T47D (cell line): ENCODE results near the gene MLKL.

ENCODE experiments used
- DNase-seq, 2 experiments: peaks; one replicate each; pipeline versions ENCODE4 v3.0.0 to v3.0.0-alpha.2; 2011 to 2012; ENCODE audit warnings: low read depth in 1 of 2, low spot score in 1 of 2
- JUND ChIP-seq: IDR thresholded peaks from 2 replicates; pipeline ENCODE4 v1.6.1; 2012; ENCODE audit warnings: low read depth
- in situ Hi-C: cut with HindIII; loops from 2 replicates; pipeline ENCODE4 v1.10.0; 2016; ENCODE audit warnings: low sequenced_read_pairs, low pct_unique_long_range_greater_than_20kb

Gene MLKL

GRCh38 chr16:74739275-74739674, 38.6 kb upstream of the MLKL start:
- no peak for DNase-seq
- in situ Hi-C loops: no loop called here
- TF ChIP-seq JUND: no peak

GRCh38 chr16:74738816-74739215, 38.2 kb upstream of the MLKL start:
- no peak for TF ChIP-seq JUND
- in situ Hi-C loops: no loop called here

GRCh38 chr16:74738113-74738541, 37.5 kb upstream of the MLKL start:
- in situ Hi-C loops: no loop called here
- no peak for TF ChIP-seq JUND
- no peak for DNase-seq

More at GRCh38 chr16:74738816-74739215, 38.2 kb upstream of the MLKL start:
- no peak for DNase-seq

- in situ Hi-C loops: no loop called here
- no peak for DNase-seq
Measured at GRCh38 chr16:74737521-74737920, 36.9 kb upstream of the MLKL start.

GRCh38 chr16:74736531-74737157, 36.0 kb upstream of the MLKL start:
- in situ Hi-C loops: no loop called here
- TF ChIP-seq JUND: no peak
- DNase-seq: no peak

More at GRCh38 chr16:74737521-74737920, 36.9 kb upstream of the MLKL start:
- no peak for TF ChIP-seq JUND

- no peak for TF ChIP-seq JUND
- in situ Hi-C loops: no loop called here
- DNase-seq: no peak
Measured at GRCh38 chr16:74735554-74735953, 34.9 kb upstream of the MLKL start.

GRCh38 chr16:74735162-74735452, 34.4 kb upstream of the MLKL start:
- no peak for DNase-seq
- no peak for TF ChIP-seq JUND
- in situ Hi-C loops: no loop called here

- no peak for TF ChIP-seq JUND
- in situ Hi-C loops: no loop called here
- no peak for DNase-seq
Measured at GRCh38 chr16:74734361-74735161, 33.9 kb upstream of the MLKL start.

GRCh38 chr16:74732707-74733350, 32.2 kb upstream of the MLKL start:
- no peak for DNase-seq
- in situ Hi-C loops: no loop called here
- TF ChIP-seq JUND: no peak

- in situ Hi-C loops: no loop called here
- TF ChIP-seq JUND: no peak
- no peak for DNase-seq
Measured at GRCh38 chr16:74731853-74732477, 31.3 kb upstream of the MLKL start.

GRCh38 chr16:74729783-74730683, 29.4 kb upstream of the MLKL start:
- no peak for TF ChIP-seq JUND
- peak in 1 of 2 experiments; percentile 54 for DNase-seq
- in situ Hi-C loops: no loop called here

GRCh38 chr16:74727903-74728302, 27.2 kb upstream of the MLKL start:
- no peak for TF ChIP-seq JUND
- in situ Hi-C loops: no loop called here
- DNase-seq: no peak
